Astrocyte (in vitro differentiated cells and primary cell): ENCODE results near the gene PTRHD1. TPM values are rescaled to one million over a fixed set of nuclear protein-coding genes. Genes with fewer than 3 reads are reported as not detected.

Source experiments
- DNase-seq: peaks from one replicate; pipeline ENCODE4 v3.0.0-alpha.2; 2010; ENCODE audit warnings: low read depth
- FAIRE-seq: peaks from 2 replicates; lab custom pipeline; 2011; peaks lifted over from hg19 to GRCh38; lab: Jason Lieb, UNC
- H2AFZ ChIP-seq: 2 replicates; pipeline ENCODE4 v1.6.0; 2012; ENCODE audit warnings: low read depth, low read length, inconsistent platforms
- H3K27ac ChIP-seq: 2 replicates; pipeline ENCODE4 v1.5.1; 2011; ENCODE audit warnings: low read depth, low read length, inconsistent platforms
- H3K27me3 ChIP-seq: 2 replicates; pipeline ENCODE4 v1.6.0; 2011; ENCODE audit warnings: low read length, inconsistent platforms; ENCODE audit not compliant: insufficient read depth
- H3K36me3 ChIP-seq: 2 replicates; pipeline ENCODE4 v1.5.1; 2011; ENCODE audit warnings: low read length, inconsistent platforms; ENCODE audit not compliant: insufficient read depth
- H3K4me1 ChIP-seq: 2 replicates; pipeline ENCODE4 v1.5.1; 2011; ENCODE audit warnings: low read length, inconsistent platforms; ENCODE audit not compliant: insufficient read depth
- H3K4me2 ChIP-seq: 2 replicates; pipeline ENCODE4 v1.6.0; 2012; ENCODE audit warnings: low read length, inconsistent platforms
- H3K4me3 ChIP-seq: 2 replicates; pipeline ENCODE4 v1.5.1; 2011; ENCODE audit warnings: low read depth, mild to moderate bottlenecking, low read length, inconsistent platforms; ENCODE audit not compliant: insufficient read depth
- H3K79me2 ChIP-seq: 2 replicates; pipeline ENCODE4 v1.6.0; 2012; ENCODE audit warnings: mild to moderate bottlenecking, low read length, inconsistent platforms; ENCODE audit not compliant: insufficient read depth
- H3K9ac ChIP-seq: 2 replicates; pipeline ENCODE4 v1.6.0; 2012; ENCODE audit warnings: mild to moderate bottlenecking, low read length, inconsistent platforms
- H3K9me3 ChIP-seq: 2 replicates; pipeline ENCODE4 v1.5.1; 2012; ENCODE audit warnings: low read depth, mild to moderate bottlenecking, low read length, inconsistent platforms; ENCODE audit not compliant: insufficient read depth
- H4K20me1 ChIP-seq: 2 replicates; pipeline ENCODE4 v1.6.0; 2012; ENCODE audit warnings: low read length, inconsistent platforms; ENCODE audit not compliant: insufficient read depth
- H3K27ac Mint-ChIP-seq: one replicate; pipeline ENCODE4 v1.8.0; 2021; ENCODE audit warnings: mild to moderate bottlenecking, mixed read lengths; ENCODE audit not compliant: unreplicated experiment
- H3K27me3 Mint-ChIP-seq: one replicate; pipeline ENCODE4 v1.8.0; 2021; ENCODE audit warnings: low read depth, mixed read lengths; ENCODE audit not compliant: unreplicated experiment
- H3K36me3 Mint-ChIP-seq: one replicate; pipeline ENCODE4 v1.8.0; 2021; ENCODE audit warnings: low read depth, mixed read lengths; ENCODE audit not compliant: unreplicated experiment
- H3K4me1 Mint-ChIP-seq: one replicate; pipeline ENCODE4 v1.8.0; 2021; ENCODE audit warnings: low read depth, mixed read lengths; ENCODE audit not compliant: unreplicated experiment
- H3K4me3 Mint-ChIP-seq: one replicate; pipeline ENCODE4 v1.8.0; 2021; ENCODE audit warnings: mild to moderate bottlenecking, moderate library complexity, mixed read lengths; ENCODE audit not compliant: unreplicated experiment
- H3K9me3 Mint-ChIP-seq: one replicate; pipeline ENCODE4 v1.8.0; 2021; ENCODE audit warnings: mild to moderate bottlenecking, mixed read lengths; ENCODE audit not compliant: unreplicated experiment
- CTCF ChIP-seq: IDR thresholded peaks from 2 replicates; pipeline ENCODE4 v1.5.1; 2011; ENCODE audit warnings: low read depth, mild to moderate bottlenecking, inconsistent platforms, low read length, moderate library complexity; ENCODE audit not compliant: insufficient read depth
- EZH2 ChIP-seq: IDR thresholded peaks from 2 replicates; pipeline ENCODE4 v1.6.1; 2012; ENCODE audit warnings: mild to moderate bottlenecking, low read length, inconsistent platforms; ENCODE audit not compliant: insufficient read depth
- total RNA-seq: library from RNA; stranded (reverse); gene quantifications from 2 replicates; pipeline ENCODE4 v1.2.1, GENCODE V29; 2021

Gene PTRHD1
- total RNA-seq, 1 donor from 2014 or later, result 28.7 TPM

GRCh38 chr2:24831221-24832072 lies 38.3 kb upstream of the PTRHD1 start:
- Histone ChIP-seq H3K27ac (no peak overlapping the region), H3K4me3 (no peak overlapping the region), H4K20me1 (no peaks in the 10 kb centered on the region), H3K4me1 (peaks cover 14% of the 10 kb centered on the region), H3K36me3 (peaks cover 2% of the 10 kb centered on the region), H3K79me2 (no peaks in the 10 kb centered on the region), H3K4me2 (no peak overlapping the region), H3K9me3 (no peaks in the 10 kb centered on the region), H3K9ac (no peak overlapping the region), H2AFZ (no peak overlapping the region), H3K27me3 (no peaks in the 10 kb centered on the region)
- FAIRE-seq (no peak), DNase-seq (no peak)
- no peak overlapping the region for H3K27ac Mint-ChIP-seq
- H3K27me3 Mint-ChIP-seq, result no peaks in the 10 kb centered on the region
- no peaks in the 10 kb centered on the region for H3K9me3 Mint-ChIP-seq
- peaks cover 3% of the 10 kb centered on the region for H3K4me1 Mint-ChIP-seq
- no peak overlapping the region for H3K4me3 Mint-ChIP-seq
- TF ChIP-seq CTCF, result no peak
- TF ChIP-seq EZH2, result no peak
- H3K36me3 Mint-ChIP-seq, result peaks cover 4% of the 10 kb centered on the region

GRCh38 chr2:24830786-24831185 lies 37.6 kb upstream of the PTRHD1 start:
- DNase-seq (no peak), FAIRE-seq (no peak)
- Mint-ChIP-seq H3K36me3 (peaks cover 4% of the 10 kb centered on the region), H3K27ac (no peak overlapping the region), H3K4me3 (no peak overlapping the region), H3K27me3 (no peaks in the 10 kb centered on the region), H3K4me1 (peaks cover 3% of the 10 kb centered on the region), H3K9me3 (no peaks in the 10 kb centered on the region)
- H3K4me3 ChIP-seq, result no peak overlapping the region
- H3K79me2 ChIP-seq, result no peaks in the 10 kb centered on the region
- H3K4me1 ChIP-seq, result peaks cover 18% of the 10 kb centered on the region
- TF ChIP-seq CTCF, result no peak
- TF ChIP-seq EZH2, result no peak
- no peaks in the 10 kb centered on the region for H3K27me3 ChIP-seq
- no peak overlapping the region for H3K9ac ChIP-seq
- no peaks in the 10 kb centered on the region for H4K20me1 ChIP-seq
- H3K9me3 ChIP-seq, result no peaks in the 10 kb centered on the region
- H2AFZ ChIP-seq, result no peak overlapping the region
- H3K27ac ChIP-seq, result no peak overlapping the region
- H3K36me3 ChIP-seq, result peaks cover 2% of the 10 kb centered on the region
- no peak overlapping the region for H3K4me2 ChIP-seq

- H3K27ac ChIP-seq, result no peak overlapping the region
- no peak overlapping the region for H3K9ac ChIP-seq
- H4K20me1 ChIP-seq, result no peaks in the 10 kb centered on the region
- DNase-seq, result no peak
- H3K4me1 Mint-ChIP-seq, result peaks cover 3% of the 10 kb centered on the region
- H2AFZ ChIP-seq, result no peak overlapping the region
- TF ChIP-seq CTCF (no peak), EZH2 (no peak)
- no peak overlapping the region for H3K4me3 Mint-ChIP-seq
- no peak overlapping the region for H3K4me3 ChIP-seq
- H3K27me3 Mint-ChIP-seq, result no peaks in the 10 kb centered on the region
- H3K9me3 ChIP-seq, result no peaks in the 10 kb centered on the region
- H3K4me1 ChIP-seq, result peaks cover 17% of the 10 kb centered on the region
- FAIRE-seq, result no peak
- no peak overlapping the region for H3K27ac Mint-ChIP-seq
- peaks cover 4% of the 10 kb centered on the region for H3K36me3 Mint-ChIP-seq
- H3K27me3 ChIP-seq, result no peaks in the 10 kb centered on the region
- H3K4me2 ChIP-seq, result no peak overlapping the region
- peaks cover 2% of the 10 kb centered on the region for H3K36me3 ChIP-seq
- no peaks in the 10 kb centered on the region for H3K9me3 Mint-ChIP-seq
- H3K79me2 ChIP-seq, result no peaks in the 10 kb centered on the region
Observed at GRCh38 chr2:24830351-24830750, 37.2 kb upstream of the PTRHD1 start.
